Caco-2 (cell line): ENCODE data around the gene AHSA1. TPM values are rescaled to one million over a fixed set of nuclear protein-coding genes. Genes with fewer than 3 reads are reported as not detected.

ENCODE experiments used
- BruUV-seq: library from RNA; stranded (reverse); fragments of 400-500 nt; replicated peaks from 2 replicates; lab custom pipeline; 2021; lab: Mats Ljungman, UMichigan
- CTCF ChIA-PET: fragments of 300-600 bp; sonication (Branson Sonifier 250); formaldehyde crosslinking; loops from one replicate; lab custom pipeline; 2022; ENCODE audit warnings: antibody characterized with exemption; lab: Charles Lee
- POLR2A ChIA-PET: fragments of 300-600 bp; sonication (Branson Sonifier 250); formaldehyde crosslinking; loops from one replicate; lab custom pipeline; 2022; ENCODE audit warnings: antibody characterized with exemption; lab: Charles Lee
- DNase-seq, 2 experiments: peaks; one replicate each; pipeline versions ENCODE4 v3.0.0 to v3.0.0-alpha.2; 2020 to 2022
- H3K27me3 ChIP-seq: replicated peaks from 2 replicates; pipeline ENCODE4 v1.6.0; 2011; ENCODE audit warnings: low read length; ENCODE audit not compliant: control insufficient read depth, insufficient read depth
- H3K36me3 ChIP-seq: 2 replicates; pipeline ENCODE4 v1.5.1; 2011; ENCODE audit warnings: low read length; ENCODE audit not compliant: control insufficient read depth, insufficient read depth
- H3K4me1 ChIP-seq: fragments of 250-450 bp; sonication (Bioruptor Pico); 2 replicates; pipeline ENCODE4 v1.5.1; 2020; ENCODE audit warnings: mild to moderate bottlenecking
- H3K4me3 ChIP-seq: 2 replicates; pipeline ENCODE4 v1.5.1; 2011; ENCODE audit warnings: low read depth, mild to moderate bottlenecking, control low read depth, low read length
- H3K9me3 ChIP-seq: fragments of 250-450 bp; sonication (Bioruptor Pico); 2 replicates; pipeline ENCODE4 v1.5.1; 2020; ENCODE audit warnings: mild to moderate bottlenecking, moderate library complexity
- H3K27ac Mint-ChIP-seq: one replicate; pipeline ENCODE4 v1.8.0; 2022; ENCODE audit warnings: mixed read lengths; ENCODE audit not compliant: unreplicated experiment
- H3K27me3 Mint-ChIP-seq: one replicate; pipeline ENCODE4 v1.8.0; 2022; ENCODE audit warnings: mixed read lengths; ENCODE audit not compliant: insufficient read depth, unreplicated experiment
- H3K36me3 Mint-ChIP-seq: one replicate; pipeline ENCODE4 v1.8.0; 2022; ENCODE audit warnings: mild to moderate bottlenecking, mixed read lengths; ENCODE audit not compliant: insufficient read depth, unreplicated experiment
- H3K4me1 Mint-ChIP-seq: one replicate; pipeline ENCODE4 v1.8.0; 2022; ENCODE audit warnings: low read depth, mixed read lengths; ENCODE audit not compliant: unreplicated experiment
- H3K4me3 Mint-ChIP-seq: one replicate; pipeline ENCODE4 v1.8.0; 2022; ENCODE audit warnings: mild to moderate bottlenecking, moderate library complexity, mixed read lengths; ENCODE audit not compliant: unreplicated experiment
- H3K9me3 Mint-ChIP-seq: one replicate; pipeline ENCODE4 v1.8.0; 2022; ENCODE audit warnings: mixed read lengths; ENCODE audit not compliant: unreplicated experiment
- intact Hi-C: fragments of 100-400 bp; cut with micrococcal nuclease; formaldehyde crosslinking; loops from one replicate; pipeline ENCODE4 v1.10.0; 2022; ENCODE audit not compliant: unreplicated experiment
- total RNA-seq: library from RNA; stranded (reverse); gene quantifications from 2 replicates; pipeline ENCODE4 v1.2.3, GENCODE V29; 2022
- TF ChIP-seq, protein P1 (sequence below), 2 experiments: fragments of 200-600 bp in 1 of 2; IDR thresholded peaks; 1 replicate in 1 of 2; 2 replicates in 1 of 2; pipeline versions ENCODE4 v1.5.1 to v1.8.0; 2011 to 2022; ENCODE audit warnings: antibody characterized with exemption in 1 of 2, control low read depth in 1 of 2, inconsistent platforms in 1 of 2, low read depth in 1 of 2, low read length in 1 of 2, mild to moderate bottlenecking in 1 of 2, moderate library complexity in 1 of 2; ENCODE audit not compliant: insufficient read depth in 1 of 2, severe bottlenecking in 1 of 2, unreplicated experiment in 1 of 2

The AHSA1 gene
- total RNA-seq, 1 experiment from 2014 or later, result 161 TPM

DNA sequence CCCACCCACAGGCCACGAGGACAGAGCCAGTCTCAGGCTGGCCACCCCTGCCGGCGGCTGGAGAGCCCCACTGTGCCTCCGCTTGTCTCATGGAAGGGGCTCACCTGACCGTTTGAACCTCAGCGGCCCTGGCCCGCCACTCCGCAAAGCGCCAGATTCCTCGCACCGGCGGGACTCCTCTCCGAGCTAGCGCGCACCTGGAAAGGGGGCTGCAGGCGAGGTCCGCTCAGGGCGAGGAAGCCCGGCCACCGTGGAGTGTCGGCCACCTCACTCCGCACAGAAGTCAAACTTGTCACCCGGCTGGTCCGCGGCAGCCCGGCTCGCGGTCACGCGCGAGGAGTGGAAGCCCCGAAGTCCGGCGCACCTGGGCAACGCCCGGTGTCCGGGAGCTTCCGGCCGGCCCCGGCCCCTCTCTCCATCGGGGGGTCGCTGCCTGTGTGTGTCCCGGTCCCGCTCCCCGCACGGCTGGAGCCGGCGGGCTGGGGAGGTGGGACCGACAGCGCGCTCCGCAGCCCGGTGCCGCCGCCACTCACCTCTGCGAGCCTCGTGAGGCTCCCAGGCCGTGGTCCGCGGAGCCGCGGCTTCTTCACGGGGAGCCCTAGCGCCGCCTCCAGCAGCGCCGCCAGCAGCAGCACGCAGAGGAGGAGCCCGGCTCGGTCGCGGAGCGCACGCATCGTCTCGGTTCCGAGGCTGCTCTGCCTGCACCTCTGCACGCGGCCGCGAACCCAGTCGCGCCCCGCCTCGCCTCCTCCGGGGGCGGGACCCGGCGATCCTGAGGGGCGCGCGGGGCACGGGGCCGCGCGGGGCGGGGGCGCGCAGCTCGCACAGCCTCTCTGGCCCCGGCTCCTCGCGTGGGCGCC is 40.5 kb downstream of the AHSA1 start, which contains the start of gene ISM2:
Gene ISM2 (minus strand): TSS at position 697 of the 860 bp plus-strand sequence. CDS start 23 bp downstream, at position 674.
- Histone ChIP-seq H3K27me3 (no peaks in the 10 kb centered on the region), H3K36me3 (no peaks in the 10 kb centered on the region), H3K4me1 (peaks cover 4% of the 10 kb centered on the region; the same call in 1 of the 2 replicates), H3K4me3 (peak within 1 kb of the TSS; percentile 77), H3K9me3 (no peaks in the 10 kb centered on the region)
- intact Hi-C loops, result loop anchor here (1.0 kb wide), 1 partner anchor 41 kb away; the partner anchor contains the start of gene VIPAS39
- peak within 1 kb of the TSS; percentile 89 for H3K4me3 Mint-ChIP-seq
- H3K27me3 Mint-ChIP-seq, result no peaks in the 10 kb centered on the region
- peak; percentile 76 to 85 for DNase-seq
- ChIA-PET CTCF (interaction anchor here (0.6 to 1.0 kb wide), 2 partner anchors 39 to 476 kb away, joined by 3 read pairs; no protein-coding TSS in a partner anchor), POLR2A (no interaction called here)
- peaks cover 16% of the 10 kb centered on the region for H3K36me3 Mint-ChIP-seq
- H3K27ac Mint-ChIP-seq, result peak within 1 kb of the TSS; percentile 28
- TF ChIP-seq, protein P1, sequence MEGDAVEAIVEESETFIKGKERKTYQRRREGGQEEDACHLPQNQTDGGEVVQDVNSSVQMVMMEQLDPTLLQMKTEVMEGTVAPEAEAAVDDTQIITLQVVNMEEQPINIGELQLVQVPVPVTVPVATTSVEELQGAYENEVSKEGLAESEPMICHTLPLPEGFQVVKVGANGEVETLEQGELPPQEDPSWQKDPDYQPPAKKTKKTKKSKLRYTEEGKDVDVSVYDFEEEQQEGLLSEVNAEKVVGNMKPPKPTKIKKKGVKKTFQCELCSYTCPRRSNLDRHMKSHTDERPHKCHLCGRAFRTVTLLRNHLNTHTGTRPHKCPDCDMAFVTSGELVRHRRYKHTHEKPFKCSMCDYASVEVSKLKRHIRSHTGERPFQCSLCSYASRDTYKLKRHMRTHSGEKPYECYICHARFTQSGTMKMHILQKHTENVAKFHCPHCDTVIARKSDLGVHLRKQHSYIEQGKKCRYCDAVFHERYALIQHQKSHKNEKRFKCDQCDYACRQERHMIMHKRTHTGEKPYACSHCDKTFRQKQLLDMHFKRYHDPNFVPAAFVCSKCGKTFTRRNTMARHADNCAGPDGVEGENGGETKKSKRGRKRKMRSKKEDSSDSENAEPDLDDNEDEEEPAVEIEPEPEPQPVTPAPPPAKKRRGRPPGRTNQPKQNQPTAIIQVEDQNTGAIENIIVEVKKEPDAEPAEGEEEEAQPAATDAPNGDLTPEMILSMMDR (IDR thresholded peaks at IDR 0.05; ENCODE audit: insufficient read depth in 1 of 2, low read depth in 1 of 2, low read length in 1 of 2, severe bottlenecking in 1 of 2, unreplicated experiment in 1 of 2), result no peak
- peaks cover 17% of the 10 kb centered on the region for H3K4me1 Mint-ChIP-seq
- H3K9me3 Mint-ChIP-seq, result no peaks in the 10 kb centered on the region
- BruUV-seq, result TSS peak; percentile 14

DNA sequence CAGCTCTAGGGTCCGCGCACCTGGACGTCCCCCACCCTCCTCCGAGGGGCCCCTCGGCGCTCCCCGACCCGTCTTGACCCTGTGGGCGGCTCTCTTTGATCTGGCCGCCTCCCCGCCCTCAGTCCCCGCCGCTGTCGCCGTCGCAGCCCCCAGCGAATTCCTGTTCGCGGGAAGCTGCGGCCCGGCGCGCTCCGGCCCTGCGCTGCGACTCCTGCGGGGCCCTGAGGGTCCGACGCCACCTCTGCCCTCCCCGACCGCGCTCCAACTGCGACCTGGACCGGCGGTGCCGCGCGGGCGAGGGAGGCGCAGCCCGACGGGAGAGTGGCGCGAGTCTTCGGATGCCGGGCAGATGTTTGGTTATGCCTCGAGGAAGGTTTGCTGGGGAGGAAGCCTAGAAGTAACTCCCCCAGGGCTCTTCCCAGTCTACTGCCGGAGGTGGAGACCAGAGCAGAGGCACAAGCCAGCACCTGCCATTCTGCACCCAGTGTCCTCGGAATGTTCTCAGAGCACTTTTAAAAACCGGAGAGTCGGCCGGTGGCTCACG is 41.2 kb downstream of the AHSA1 start:
- Histone ChIP-seq H3K9me3 (no peaks in the 10 kb centered on the region), H3K36me3 (no peaks in the 10 kb centered on the region), H3K4me3 (peak overlapping the region; percentile 77), H3K27me3 (no peaks in the 10 kb centered on the region), H3K4me1 (peaks cover 4% of the 10 kb centered on the region; the same call in 1 of the 2 replicates)
- TF ChIP-seq, protein P1 (IDR thresholded peaks at IDR 0.05; ENCODE audit: insufficient read depth in 1 of 2, low read depth in 1 of 2, low read length in 1 of 2, severe bottlenecking in 1 of 2, unreplicated experiment in 1 of 2), result no peak
- H3K27me3 Mint-ChIP-seq, result no peaks in the 10 kb centered on the region
- H3K4me3 Mint-ChIP-seq, result peak overlapping the region; percentile 89
- CTCF ChIA-PET, result interaction anchor here (1.0 kb wide), 1 partner anchor 40 kb away, joined by 3 read pairs; no protein-coding TSS in a partner anchor
- no peak overlapping the region for H3K27ac Mint-ChIP-seq
- no peaks in the 10 kb centered on the region for H3K9me3 Mint-ChIP-seq
- H3K4me1 Mint-ChIP-seq, result peaks cover 17% of the 10 kb centered on the region
- intact Hi-C loops, result loop anchor here (1.0 kb wide), 1 partner anchor 42 kb away; the partner anchor contains the start of gene VIPAS39
- POLR2A ChIA-PET, result interaction anchor here (0.6 kb wide), 1 partner anchor 133 kb away, joined by 7 read pairs; no protein-coding TSS in a partner anchor
- peaks cover 16% of the 10 kb centered on the region for H3K36me3 Mint-ChIP-seq
- no TSS peak for BruUV-seq
- DNase-seq, result peak; percentile 56 to 63

DNA sequence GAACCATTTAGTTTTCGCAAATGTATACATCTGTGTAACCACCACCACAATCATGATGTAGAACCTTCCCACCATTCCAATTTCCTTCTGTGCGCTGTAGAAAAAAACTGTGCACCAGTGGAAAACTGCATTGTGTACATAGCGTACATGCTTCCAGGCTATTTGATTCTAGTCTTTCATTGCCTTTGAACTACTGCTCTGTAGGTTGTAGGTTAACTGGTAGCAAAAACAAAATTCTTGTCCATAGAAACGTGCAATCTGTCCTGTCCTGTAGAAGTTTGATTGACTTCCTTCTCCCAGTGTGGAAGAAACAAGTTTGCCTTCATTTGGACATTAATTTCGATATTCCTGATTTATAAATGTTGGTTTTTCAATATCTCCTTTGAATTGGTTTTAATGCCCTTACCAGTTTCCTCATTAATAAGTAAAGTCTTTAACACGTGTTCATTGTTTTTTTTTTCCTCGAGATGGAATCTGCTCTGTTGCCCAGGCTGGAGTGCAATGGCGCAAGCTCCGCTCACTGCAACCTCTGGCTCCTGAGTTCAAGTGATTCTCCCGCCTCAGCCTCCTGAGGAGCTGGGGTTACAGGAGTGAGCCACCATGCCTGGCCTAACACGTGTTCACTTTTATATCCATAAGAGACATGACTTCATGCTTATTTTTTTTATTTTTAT is 44.4 kb downstream of the AHSA1 start:
- Histone ChIP-seq H3K9me3 (no peaks in the 10 kb centered on the region), H3K27me3 (no peaks in the 10 kb centered on the region), H3K4me3 (no peak overlapping the region), H3K36me3 (no peaks in the 10 kb centered on the region), H3K4me1 (peaks cover 4% of the 10 kb centered on the region; the same call in 1 of the 2 replicates)
- Mint-ChIP-seq H3K27me3 (no peaks in the 10 kb centered on the region), H3K27ac (no peak overlapping the region), H3K4me3 (no peak overlapping the region), H3K4me1 (peaks cover 17% of the 10 kb centered on the region), H3K36me3 (peaks cover 22% of the 10 kb centered on the region), H3K9me3 (no peaks in the 10 kb centered on the region)
- no TSS peak for BruUV-seq
- POLR2A ChIA-PET, result no interaction called here
- CTCF ChIA-PET, result no interaction called here
- intact Hi-C loops, result no loop called here
- TF ChIP-seq, protein P1 (IDR thresholded peaks at IDR 0.05; ENCODE audit: insufficient read depth in 1 of 2, low read depth in 1 of 2, low read length in 1 of 2, severe bottlenecking in 1 of 2, unreplicated experiment in 1 of 2), result no peak
- no peak for DNase-seq
